Measurements from ENCODE around the gene TSPAN13.

TSPAN13 gene

GRCh38 chr7:16810573-16810972 is 57.0 kb downstream of the TSPAN13 start:
- no peak for TF ChIP-seq CTCF (IDR thresholded peaks at IDR 0.05; ENCODE audit: poor library complexity, severe bottlenecking)
- H3K27me3 ChIP-seq (ENCODE audit: insufficient read depth, poor library complexity, severe bottlenecking), result no peaks in the 10 kb centered on the region
- H3K27ac ChIP-seq (ENCODE audit: poor library complexity, severe bottlenecking), result no peak overlapping the region

GRCh38 chr7:16811551-16811950 is 58.0 kb downstream of the TSPAN13 start:
- Histone ChIP-seq H3K27me3 (ENCODE audit: insufficient read depth, poor library complexity, severe bottlenecking) (no peaks in the 10 kb centered on the region), H3K27ac (ENCODE audit: poor library complexity, severe bottlenecking) (peak overlapping the region; percentile 12), H3K4me1 (ENCODE audit: insufficient read depth, poor library complexity, severe bottlenecking) (peaks cover 18% of the 10 kb centered on the region), H3K4me3 (ENCODE audit: severe bottlenecking) (no peak overlapping the region), H3K36me3 (ENCODE audit: low read depth) (no peaks in the 10 kb centered on the region), H3K9me3 (ENCODE audit: severe bottlenecking) (no peaks in the 10 kb centered on the region)
- no peak for TF ChIP-seq CTCF (IDR thresholded peaks at IDR 0.05; ENCODE audit: poor library complexity, severe bottlenecking)
- DNase-seq (ENCODE audit: low spot score) (no peak), ATAC-seq (ENCODE audit: low read depth) (peak; percentile 82)

More at GRCh38 chr7:16810573-16810972, 57.0 kb downstream of the TSPAN13 start:
- DNase-seq (ENCODE audit: low spot score) (no peak), ATAC-seq (ENCODE audit: low read depth) (no peak)
- Histone ChIP-seq H3K9me3 (ENCODE audit: severe bottlenecking) (no peaks in the 10 kb centered on the region), H3K36me3 (ENCODE audit: low read depth) (no peaks in the 10 kb centered on the region), H3K4me3 (ENCODE audit: severe bottlenecking) (no peak overlapping the region), H3K4me1 (ENCODE audit: insufficient read depth, poor library complexity, severe bottlenecking) (peaks cover 24% of the 10 kb centered on the region)

GRCh38 chr7:16812542-16813231 is 59.1 kb downstream of the TSPAN13 start:
- H3K4me3 ChIP-seq (ENCODE audit: severe bottlenecking), result no peak overlapping the region
- TF ChIP-seq CTCF (IDR thresholded peaks at IDR 0.05; ENCODE audit: poor library complexity, severe bottlenecking), result no peak
- H3K27ac ChIP-seq (ENCODE audit: poor library complexity, severe bottlenecking), result no peak overlapping the region
- H3K9me3 ChIP-seq (ENCODE audit: severe bottlenecking), result no peaks in the 10 kb centered on the region
- ATAC-seq (ENCODE audit: low read depth) (no peak), DNase-seq (ENCODE audit: low spot score) (no peak)
- H3K36me3 ChIP-seq (ENCODE audit: low read depth), result no peaks in the 10 kb centered on the region
- peaks cover 25% of the 10 kb centered on the region for H3K4me1 ChIP-seq (ENCODE audit: insufficient read depth, poor library complexity, severe bottlenecking)
- H3K27me3 ChIP-seq (ENCODE audit: insufficient read depth, poor library complexity, severe bottlenecking), result no peaks in the 10 kb centered on the region

- Histone ChIP-seq H3K36me3 (ENCODE audit: low read depth) (no peaks in the 10 kb centered on the region), H3K9me3 (ENCODE audit: severe bottlenecking) (no peaks in the 10 kb centered on the region), H3K27me3 (ENCODE audit: insufficient read depth, poor library complexity, severe bottlenecking) (no peaks in the 10 kb centered on the region), H3K4me1 (ENCODE audit: insufficient read depth, poor library complexity, severe bottlenecking) (peaks cover 30% of the 10 kb centered on the region), H3K27ac (ENCODE audit: poor library complexity, severe bottlenecking) (no peak overlapping the region), H3K4me3 (ENCODE audit: severe bottlenecking) (no peak overlapping the region)
- no peak for TF ChIP-seq CTCF (IDR thresholded peaks at IDR 0.05; ENCODE audit: poor library complexity, severe bottlenecking)
- ATAC-seq (ENCODE audit: low read depth), result no peak
- no peak for DNase-seq (ENCODE audit: low spot score)
Observed at GRCh38 chr7:16813232-16813616, 59.7 kb downstream of the TSPAN13 start.

- no peak overlapping the region for H3K27ac ChIP-seq (ENCODE audit: poor library complexity, severe bottlenecking)
- TF ChIP-seq CTCF (IDR thresholded peaks at IDR 0.05; ENCODE audit: poor library complexity, severe bottlenecking), result no peak
Observed at GRCh38 chr7:16815001-16815400, 61.4 kb downstream of the TSPAN13 start.

More at GRCh38 chr7:16815001-16815400, 61.4 kb downstream of the TSPAN13 start:
- no peak for ATAC-seq (ENCODE audit: low read depth)
- Histone ChIP-seq H3K9me3 (ENCODE audit: severe bottlenecking) (no peaks in the 10 kb centered on the region), H3K4me1 (ENCODE audit: insufficient read depth, poor library complexity, severe bottlenecking) (peaks cover 31% of the 10 kb centered on the region), H3K4me3 (ENCODE audit: severe bottlenecking) (no peak overlapping the region), H3K36me3 (ENCODE audit: low read depth) (no peaks in the 10 kb centered on the region), H3K27me3 (ENCODE audit: insufficient read depth, poor library complexity, severe bottlenecking) (no peaks in the 10 kb centered on the region)
- no peak for DNase-seq (ENCODE audit: low spot score)
